ENCODE results near the gene LNX2.

DNA sequence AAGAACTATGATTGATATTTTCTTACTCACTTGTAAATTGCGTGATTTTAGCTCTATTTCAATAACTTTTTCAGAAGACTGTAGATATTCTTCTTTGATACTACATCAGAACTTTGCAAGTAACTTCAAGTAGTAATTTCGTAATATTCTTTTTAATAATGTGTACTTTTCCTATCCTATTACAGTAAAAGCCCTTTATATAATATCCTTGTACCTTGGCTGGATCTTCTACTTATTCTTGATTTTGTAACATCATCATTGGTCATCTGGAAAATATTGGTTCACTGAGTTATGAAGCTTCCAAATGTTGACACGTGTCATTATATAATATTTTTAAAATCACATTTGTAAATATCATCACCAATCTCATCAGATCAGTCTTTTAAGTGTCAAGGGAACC is 33.7 kb upstream of the LNX2 start:
- TF ChIP-seq, protein P1, sequence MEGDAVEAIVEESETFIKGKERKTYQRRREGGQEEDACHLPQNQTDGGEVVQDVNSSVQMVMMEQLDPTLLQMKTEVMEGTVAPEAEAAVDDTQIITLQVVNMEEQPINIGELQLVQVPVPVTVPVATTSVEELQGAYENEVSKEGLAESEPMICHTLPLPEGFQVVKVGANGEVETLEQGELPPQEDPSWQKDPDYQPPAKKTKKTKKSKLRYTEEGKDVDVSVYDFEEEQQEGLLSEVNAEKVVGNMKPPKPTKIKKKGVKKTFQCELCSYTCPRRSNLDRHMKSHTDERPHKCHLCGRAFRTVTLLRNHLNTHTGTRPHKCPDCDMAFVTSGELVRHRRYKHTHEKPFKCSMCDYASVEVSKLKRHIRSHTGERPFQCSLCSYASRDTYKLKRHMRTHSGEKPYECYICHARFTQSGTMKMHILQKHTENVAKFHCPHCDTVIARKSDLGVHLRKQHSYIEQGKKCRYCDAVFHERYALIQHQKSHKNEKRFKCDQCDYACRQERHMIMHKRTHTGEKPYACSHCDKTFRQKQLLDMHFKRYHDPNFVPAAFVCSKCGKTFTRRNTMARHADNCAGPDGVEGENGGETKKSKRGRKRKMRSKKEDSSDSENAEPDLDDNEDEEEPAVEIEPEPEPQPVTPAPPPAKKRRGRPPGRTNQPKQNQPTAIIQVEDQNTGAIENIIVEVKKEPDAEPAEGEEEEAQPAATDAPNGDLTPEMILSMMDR (IDR thresholded peaks at IDR 0.05; ENCODE audit: insufficient read depth, low read length) = no peak
- TF ChIP-seq POLR2AphosphoS5 (IDR thresholded peaks at IDR 0.05; ENCODE audit: low read depth) (no peak), SPI1 (IDR thresholded peaks at IDR 0.05; ENCODE audit: borderline replicate concordance, low read depth) (no peak), GABPA (IDR thresholded peaks at IDR 0.05; ENCODE audit: low read depth) (no peak)
- TF ChIP-seq, protein P2, sequence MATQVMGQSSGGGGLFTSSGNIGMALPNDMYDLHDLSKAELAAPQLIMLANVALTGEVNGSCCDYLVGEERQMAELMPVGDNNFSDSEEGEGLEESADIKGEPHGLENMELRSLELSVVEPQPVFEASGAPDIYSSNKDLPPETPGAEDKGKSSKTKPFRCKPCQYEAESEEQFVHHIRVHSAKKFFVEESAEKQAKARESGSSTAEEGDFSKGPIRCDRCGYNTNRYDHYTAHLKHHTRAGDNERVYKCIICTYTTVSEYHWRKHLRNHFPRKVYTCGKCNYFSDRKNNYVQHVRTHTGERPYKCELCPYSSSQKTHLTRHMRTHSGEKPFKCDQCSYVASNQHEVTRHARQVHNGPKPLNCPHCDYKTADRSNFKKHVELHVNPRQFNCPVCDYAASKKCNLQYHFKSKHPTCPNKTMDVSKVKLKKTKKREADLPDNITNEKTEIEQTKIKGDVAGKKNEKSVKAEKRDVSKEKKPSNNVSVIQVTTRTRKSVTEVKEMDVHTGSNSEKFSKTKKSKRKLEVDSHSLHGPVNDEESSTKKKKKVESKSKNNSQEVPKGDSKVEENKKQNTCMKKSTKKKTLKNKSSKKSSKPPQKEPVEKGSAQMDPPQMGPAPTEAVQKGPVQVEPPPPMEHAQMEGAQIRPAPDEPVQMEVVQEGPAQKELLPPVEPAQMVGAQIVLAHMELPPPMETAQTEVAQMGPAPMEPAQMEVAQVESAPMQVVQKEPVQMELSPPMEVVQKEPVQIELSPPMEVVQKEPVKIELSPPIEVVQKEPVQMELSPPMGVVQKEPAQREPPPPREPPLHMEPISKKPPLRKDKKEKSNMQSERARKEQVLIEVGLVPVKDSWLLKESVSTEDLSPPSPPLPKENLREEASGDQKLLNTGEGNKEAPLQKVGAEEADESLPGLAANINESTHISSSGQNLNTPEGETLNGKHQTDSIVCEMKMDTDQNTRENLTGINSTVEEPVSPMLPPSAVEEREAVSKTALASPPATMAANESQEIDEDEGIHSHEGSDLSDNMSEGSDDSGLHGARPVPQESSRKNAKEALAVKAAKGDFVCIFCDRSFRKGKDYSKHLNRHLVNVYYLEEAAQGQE (IDR thresholded peaks at IDR 0.05; ENCODE audit: insufficient replicate concordance, low read depth) = no peak

Measured in HL-60 (cell line).